Fibroblast of lung (primary cell): ENCODE results near the gene CHAT.

Source experiments
- CTCF ChIP-seq, 2 donors: IDR thresholded peaks in 1 of 2; conservative IDR thresholded peaks in 1 of 2; 1 replicate in 1 of 2; 2 replicates in 1 of 2; pipeline ENCODE4 v1.5.1; 2011 to 2012; ENCODE audit warnings: low read length in 2 of 2, control low read depth in 1 of 2, inconsistent platforms in 1 of 2, low read depth in 1 of 2, mild to moderate bottlenecking in 1 of 2
- EZH2 ChIP-seq: IDR thresholded peaks from 2 replicates; pipeline ENCODE4 v1.5.1; 2012; ENCODE audit warnings: low read length, control low read depth, mild to moderate bottlenecking; ENCODE audit errors: missing control alignments

GRCh38 chr10:49605216-49605938 lies 8.5 kb upstream of the CHAT start:
- TF ChIP-seq CTCF (conservative IDR thresholded peaks at IDR 0.05 in 1 of 2, IDR thresholded peaks at IDR 0.05 in 1 of 2; ENCODE audit: low read depth in 1 of 2, low read length in 2 of 2) (no peak), EZH2 (no peak)
